Tibial artery (tissue), 4 donors: Measurements from ENCODE around the gene DENND11.

Source experiments
- DNase-seq, 2 donors: peaks; one replicate each; pipeline ENCODE4 v3.0.0-alpha.2; 2019
- H3K27ac ChIP-seq, 2 donors: fragments of 200-600 bp; sonication (generic) in 1 of 2; 1 replicate in 1 of 2; 2 replicates in 1 of 2; pipeline ENCODE4 v1.5.1; 2018 to 2019; ENCODE audit warnings: mild to moderate bottlenecking in 1 of 2
- H3K27me3 ChIP-seq, 2 donors: fragments of 200-600 bp; sonication (generic) in 1 of 2; one replicate each; pipeline versions ENCODE4 v1.5.1 to v1.6.0; 2016 to 2019
- H3K36me3 ChIP-seq, 3 donors: fragments of 200-600 bp; sonication (generic) in 2 of 3; one replicate each; pipeline ENCODE4 v1.5.1; 2016 to 2019; ENCODE audit warnings: mild to moderate bottlenecking in 2 of 3
- H3K4me1 ChIP-seq, 4 donors: fragments of 200-600 bp; sonication (generic) in 2 of 4; 1 replicate in 3 of 4; 2 replicates in 1 of 4; pipeline ENCODE4 v1.5.1; 2016 to 2019
- H3K4me3 ChIP-seq, 2 donors: fragments of 200-600 bp; sonication (generic) in 1 of 2; 1 replicate in 1 of 2; 2 replicates in 1 of 2; pipeline ENCODE4 v1.5.1; 2018 to 2019; ENCODE audit warnings: mild to moderate bottlenecking in 2 of 2
- H3K9me3 ChIP-seq, 3 donors: fragments of 200-600 bp; sonication (generic) in 1 of 3; one replicate each; pipeline ENCODE4 v1.5.1; 2016 to 2019
- CTCF ChIP-seq, 2 experiments: fragments of 200-600 bp in 1 of 2; fragments of 450-650 bp in 1 of 2; IDR thresholded peaks; one replicate each; pipeline ENCODE4 v1.5.1; 2017 to 2019; ENCODE audit warnings: antibody characterized with exemption in 2 of 2, mild to moderate bottlenecking in 1 of 2, moderate library complexity in 1 of 2
- intact Hi-C: fragments of 100-400 bp; cut with DNase I; formaldehyde crosslinking; loops from one replicate; pipeline ENCODE4 v1.15.0; 2023; ENCODE audit warnings: low total_unique reads

The DENND11 gene

GRCh38 chr7:141697211-141697871 lies 4.6 kb downstream of the DENND11 start:
- Histone ChIP-seq H3K27me3 (no peaks in the 10 kb centered on the region), H3K4me3 (no peak overlapping the region), H3K27ac (no peak overlapping the region), H3K36me3 (no peaks in the 10 kb centered on the region), H3K4me1 (peaks cover 0 to 45% (median 14%) of the 10 kb centered on the region in 4 donors), H3K9me3 (no peaks in the 10 kb centered on the region)
- TF ChIP-seq CTCF (IDR thresholded peaks at IDR 0.05), result no peak
- intact Hi-C loops, result no loop called here
- no peak for DNase-seq

- peaks cover 0 to 45% (median 13%) of the 10 kb centered on the region in 4 donors for H3K4me1 ChIP-seq
- intact Hi-C loops, result no loop called here
Observed at GRCh38 chr7:141696348-141696747, 5.6 kb downstream of the DENND11 start.

GRCh38 chr7:141695803-141696289 lies 6.1 kb downstream of the DENND11 start:
- TF ChIP-seq CTCF (IDR thresholded peaks at IDR 0.05), result no peak
- intact Hi-C loops, result no loop called here
- Histone ChIP-seq H3K27ac (no peak overlapping the region), H3K36me3 (no peaks in the 10 kb centered on the region), H3K9me3 (no peaks in the 10 kb centered on the region), H3K4me1 (peaks cover 0 to 44% (median 12%) of the 10 kb centered on the region in 4 donors), H3K27me3 (no peaks in the 10 kb centered on the region), H3K4me3 (no peak overlapping the region)
- no peak for DNase-seq

More at GRCh38 chr7:141696348-141696747, 5.6 kb downstream of the DENND11 start:
- H3K27me3 ChIP-seq, result no peaks in the 10 kb centered on the region
- H3K9me3 ChIP-seq, result no peaks in the 10 kb centered on the region
- no peak for TF ChIP-seq CTCF (IDR thresholded peaks at IDR 0.05)
- no peak for DNase-seq
- H3K36me3 ChIP-seq, result no peaks in the 10 kb centered on the region
- no peak overlapping the region for H3K27ac ChIP-seq
- H3K4me3 ChIP-seq, result no peak overlapping the region

- H3K9me3 ChIP-seq, result no peaks in the 10 kb centered on the region
- H3K27me3 ChIP-seq, result no peaks in the 10 kb centered on the region
- no peak overlapping the region for H3K27ac ChIP-seq
- peaks cover 0 to 23% (median 3%) of the 10 kb centered on the region in 4 donors for H3K4me1 ChIP-seq
- H3K4me3 ChIP-seq, result no peak overlapping the region
- DNase-seq, result no peak
- intact Hi-C loops, result no loop called here
- H3K36me3 ChIP-seq, result no peaks in the 10 kb centered on the region
- TF ChIP-seq CTCF (IDR thresholded peaks at IDR 0.05), result no peak
Observed at GRCh38 chr7:141693082-141693481, 8.9 kb downstream of the DENND11 start.

GRCh38 chr7:141691961-141692360 lies 10.0 kb downstream of the DENND11 start:
- TF ChIP-seq CTCF (IDR thresholded peaks at IDR 0.05), result no peak
- Histone ChIP-seq H3K36me3 (no peaks in the 10 kb centered on the region), H3K9me3 (no peaks in the 10 kb centered on the region), H3K4me3 (no peak overlapping the region), H3K27me3 (no peaks in the 10 kb centered on the region), H3K27ac (no peak overlapping the region), H3K4me1 (peaks cover 0 to 17% (median 6%) of the 10 kb centered on the region in 4 donors)
- intact Hi-C loops, result no loop called here
- no peak for DNase-seq
